PC-3 (cell line): ENCODE results near the gene H6PD. TPM values are rescaled to one million over a fixed set of nuclear protein-coding genes. Genes with fewer than 3 reads are reported as not detected.

Source experiments
- ATAC-seq: fragments of 200-7000 bp; cut with Tn5 transposase; 2 replicates; pipeline ENCODE4 v1.9.1; 2020; ENCODE audit warnings: mild to moderate bottlenecking, moderate library complexity
- BruUV-seq: library from RNA; stranded (reverse); fragments of 400-500 nt; replicated peaks from 2 replicates; lab custom pipeline; 2021; lab: Mats Ljungman, UMichigan
- CTCF ChIA-PET: fragments of 300-600 bp; sonication (Branson Sonifier 250); formaldehyde crosslinking; loops from one replicate; lab custom pipeline; 2022; ENCODE audit warnings: antibody characterized with exemption; lab: Charles Lee
- POLR2A ChIA-PET: fragments of 300-600 bp; sonication (Branson Sonifier 250); formaldehyde crosslinking; loops from one replicate; lab custom pipeline; 2022; ENCODE audit warnings: antibody characterized with exemption; ENCODE audit not compliant: unreplicated experiment; lab: Charles Lee
- DNase-seq: peaks from one replicate; pipeline ENCODE4 v3.0.0-alpha.2; 2015
- H2AFZ ChIP-seq: fragments of 300-600 bp; sonication (generic); 2 replicates; pipeline ENCODE4 v1.6.0; 2016; ENCODE audit warnings: antibody characterized with exemption, low read length
- H3F3A ChIP-seq: fragments of 300-600 bp; sonication (generic); one replicate; pipeline ENCODE4 v1.6.0; 2017; ENCODE audit warnings: antibody characterized with exemption, low read length, control low read depth, mild to moderate bottlenecking; ENCODE audit not compliant: unreplicated experiment
- H3K27ac ChIP-seq: fragments of 300-600 bp; sonication (generic); 2 replicates; pipeline ENCODE4 v1.5.1; 2016; ENCODE audit warnings: mild to moderate bottlenecking, low read length
- H3K27me3 ChIP-seq: fragments of 300-600 bp; sonication (generic); 2 replicates; pipeline ENCODE4 v1.6.1; 2016; ENCODE audit warnings: low read length, mixed read lengths
- H3K36me3 ChIP-seq: fragments of 300-600 bp; sonication (generic); 2 replicates; pipeline ENCODE4 v1.6.1; 2016; ENCODE audit warnings: low read depth, mixed run types, low read length, mixed read lengths
- H3K4me1 ChIP-seq: fragments of 300-600 bp; sonication (generic); 2 replicates; pipeline ENCODE4 v1.5.1; 2016; ENCODE audit warnings: low read length; ENCODE audit not compliant: insufficient read depth
- H3K4me2 ChIP-seq: fragments of 300-600 bp; sonication (generic); 2 replicates; pipeline ENCODE4 v1.6.0; 2016; ENCODE audit warnings: low read length
- H3K4me3 ChIP-seq: fragments of 300-600 bp; sonication (generic); 2 replicates; pipeline ENCODE4 v1.5.1; 2016; ENCODE audit warnings: mild to moderate bottlenecking, low read length, mixed read lengths
- H3K79me2 ChIP-seq: fragments of 300-600 bp; sonication (generic); 2 replicates; pipeline ENCODE4 v1.6.1; 2017; ENCODE audit warnings: low read length, mixed read lengths
- H3K9ac ChIP-seq: fragments of 300-600 bp; sonication (generic); 2 replicates; pipeline ENCODE4 v1.6.0; 2016; ENCODE audit warnings: mild to moderate bottlenecking, low read length
- H3K9me2 ChIP-seq: fragments of 300-600 bp; sonication (generic); replicated peaks from 2 replicates; pipeline ENCODE4 v1.6.1; 2016; ENCODE audit warnings: mixed run types, low read length, mixed read lengths
- H3K9me3 ChIP-seq: fragments of 300-600 bp; sonication (generic); 2 replicates; pipeline ENCODE4 v1.6.1; 2016; ENCODE audit warnings: low read length, mixed read lengths
- H4K20me1 ChIP-seq: fragments of 300-600 bp; sonication (generic); 2 replicates; pipeline ENCODE4 v1.6.1; 2016; ENCODE audit warnings: low read length, mixed read lengths
- EZH2 ChIP-seq: fragments of 300-600 bp; sonication (generic); IDR thresholded peaks from one replicate; pipeline ENCODE4 v1.6.1; 2017; ENCODE audit warnings: antibody characterized with exemption, mild to moderate bottlenecking, low read length; ENCODE audit not compliant: unreplicated experiment
- EZH2phosphoT487 ChIP-seq: fragments of 300-600 bp; sonication (generic); IDR thresholded peaks from 2 replicates; pipeline ENCODE4 v1.6.1; 2018; ENCODE audit warnings: mild to moderate bottlenecking, antibody characterized with exemption, low read length, borderline replicate concordance
- intact Hi-C: fragments of 100-400 bp; cut with micrococcal nuclease; formaldehyde crosslinking; loops from 2 replicates; pipeline ENCODE4 v1.9.0; 2023
- total RNA-seq: library from RNA; depleted of rRNA; stranded (reverse); fragments of >200 nt; gene quantifications from 2 replicates; pipeline ENCODE4 v1.2.3, GENCODE V29; 2014
- TF ChIP-seq, protein P1 (sequence below): fragments of 300-600 bp; sonication (generic); conservative IDR thresholded peaks from 2 replicates; pipeline ENCODE4 v1.5.1; 2017; ENCODE audit warnings: antibody characterized with exemption, low read depth, mild to moderate bottlenecking, low read length

Gene H6PD
- total RNA-seq, 1 experiment from 2014 or later: 6.8 TPM

DNA sequence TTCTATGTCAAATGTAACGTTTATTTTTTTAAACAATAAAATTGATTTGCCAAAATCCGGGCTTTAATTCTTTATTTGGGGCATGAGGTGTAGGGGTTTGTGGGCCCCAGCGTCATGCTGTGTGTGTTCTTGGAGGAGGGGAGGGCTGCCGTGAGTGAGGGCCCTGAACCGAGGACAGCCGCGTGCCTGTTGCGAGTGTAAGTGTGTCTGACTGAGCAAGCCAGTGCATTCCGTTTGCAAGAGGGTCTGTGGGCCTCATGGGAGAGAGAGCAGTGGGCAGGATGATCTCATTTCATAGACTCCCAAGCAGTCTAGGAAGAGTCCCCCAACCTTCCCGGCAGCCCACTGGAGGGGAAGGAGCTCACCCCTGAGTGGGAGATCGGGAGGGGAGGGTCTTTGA lies 36.7 kb downstream of the H6PD start:
- POLR2A ChIA-PET: no interaction called here

DNA sequence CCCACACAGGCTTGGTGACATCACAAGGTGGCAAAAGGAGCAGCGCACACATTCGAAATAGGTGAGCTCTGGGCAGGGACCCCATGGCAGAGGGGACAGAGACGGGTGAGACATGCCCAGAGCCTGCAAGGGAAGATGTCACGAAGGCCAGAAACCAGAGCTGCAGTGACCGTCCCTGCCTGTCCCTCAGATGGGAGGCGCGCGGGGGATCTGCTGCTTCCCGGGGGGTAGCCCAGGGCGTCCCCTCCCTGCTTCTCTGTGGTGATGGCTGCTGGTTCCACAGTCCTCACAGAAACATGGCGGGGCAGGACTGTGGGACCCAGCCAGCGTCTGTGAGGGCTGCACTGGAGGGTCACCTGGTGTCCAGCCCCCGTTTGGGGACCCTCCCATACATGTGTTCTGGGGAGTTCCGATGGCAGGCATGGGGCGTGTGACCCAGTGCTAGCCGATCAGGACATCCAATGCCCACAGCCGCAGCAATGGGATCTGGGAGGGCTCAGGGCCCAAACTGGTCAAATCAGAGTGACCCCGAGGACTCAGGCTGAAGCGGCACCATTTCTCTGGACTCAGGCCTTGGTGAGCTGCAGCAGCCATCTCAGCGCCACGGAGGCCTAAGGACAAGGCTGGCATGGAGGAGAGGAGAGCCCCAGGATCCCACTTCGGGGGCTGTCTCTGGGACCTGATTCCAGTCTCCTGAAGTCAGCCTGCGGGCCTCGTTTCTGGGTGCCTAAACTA lies 37.5 kb downstream of the H6PD start:
- no TSS peak for BruUV-seq
- TF ChIP-seq, protein P1, sequence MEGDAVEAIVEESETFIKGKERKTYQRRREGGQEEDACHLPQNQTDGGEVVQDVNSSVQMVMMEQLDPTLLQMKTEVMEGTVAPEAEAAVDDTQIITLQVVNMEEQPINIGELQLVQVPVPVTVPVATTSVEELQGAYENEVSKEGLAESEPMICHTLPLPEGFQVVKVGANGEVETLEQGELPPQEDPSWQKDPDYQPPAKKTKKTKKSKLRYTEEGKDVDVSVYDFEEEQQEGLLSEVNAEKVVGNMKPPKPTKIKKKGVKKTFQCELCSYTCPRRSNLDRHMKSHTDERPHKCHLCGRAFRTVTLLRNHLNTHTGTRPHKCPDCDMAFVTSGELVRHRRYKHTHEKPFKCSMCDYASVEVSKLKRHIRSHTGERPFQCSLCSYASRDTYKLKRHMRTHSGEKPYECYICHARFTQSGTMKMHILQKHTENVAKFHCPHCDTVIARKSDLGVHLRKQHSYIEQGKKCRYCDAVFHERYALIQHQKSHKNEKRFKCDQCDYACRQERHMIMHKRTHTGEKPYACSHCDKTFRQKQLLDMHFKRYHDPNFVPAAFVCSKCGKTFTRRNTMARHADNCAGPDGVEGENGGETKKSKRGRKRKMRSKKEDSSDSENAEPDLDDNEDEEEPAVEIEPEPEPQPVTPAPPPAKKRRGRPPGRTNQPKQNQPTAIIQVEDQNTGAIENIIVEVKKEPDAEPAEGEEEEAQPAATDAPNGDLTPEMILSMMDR: no peak
- no peak for TF ChIP-seq EZH2phosphoT487
- no peak for TF ChIP-seq EZH2

More for the DNA sequence above, 36.7 kb downstream of the H6PD start:
- H3K4me3 ChIP-seq: no peak overlapping the region
- H3K9ac ChIP-seq: no peak overlapping the region
- H3K9me2 ChIP-seq: no peaks in the 10 kb centered on the region
- intact Hi-C loops: no loop called here
- BruUV-seq: no TSS peak
- peaks cover 37% of the 10 kb centered on the region for H3K4me1 ChIP-seq
- no peaks in the 10 kb centered on the region for H3K36me3 ChIP-seq
- DNase-seq (no peak), ATAC-seq (no peak)
- no peak overlapping the region for H3K4me2 ChIP-seq
- H3F3A ChIP-seq: no peaks in the 10 kb centered on the region
- H2AFZ ChIP-seq: no peak overlapping the region
- H3K9me3 ChIP-seq: no peaks in the 10 kb centered on the region
- H3K27me3 ChIP-seq: no peaks in the 10 kb centered on the region
- H3K27ac ChIP-seq: no peak overlapping the region
- H3K79me2 ChIP-seq: no peaks in the 10 kb centered on the region
- no peaks in the 10 kb centered on the region for H4K20me1 ChIP-seq
- TF ChIP-seq EZH2phosphoT487: no peak
- TF ChIP-seq EZH2: no peak
- TF ChIP-seq, protein P1: no peak
- CTCF ChIA-PET: no interaction called here

DNA sequence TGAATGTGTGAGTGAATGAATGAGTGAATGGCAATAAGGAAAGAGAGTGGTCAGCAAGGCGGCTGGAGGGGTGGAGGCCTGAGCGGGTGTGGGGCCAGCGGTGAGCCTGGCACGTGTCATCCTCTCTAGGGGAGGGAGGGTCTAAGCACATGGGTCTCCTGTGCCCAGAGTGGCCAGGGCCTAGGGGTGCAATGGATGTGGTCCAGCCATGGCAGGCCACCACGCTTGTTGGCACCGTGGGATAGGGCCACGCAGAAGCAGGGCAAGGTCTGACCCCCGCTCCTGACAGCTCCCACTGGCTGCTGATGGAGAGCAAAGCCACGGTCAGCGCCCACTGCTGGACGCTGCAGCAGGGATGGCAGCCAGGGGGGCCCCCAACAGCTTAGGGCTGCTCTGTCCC lies 38.6 kb downstream of the H6PD start:
- DNase-seq (no peak), ATAC-seq (no peak)
- no TSS peak for BruUV-seq
- Histone ChIP-seq H3K9me2 (no peaks in the 10 kb centered on the region), H3K27ac (no peak overlapping the region), H4K20me1 (no peaks in the 10 kb centered on the region), H3K4me1 (peaks cover 37% of the 10 kb centered on the region), H3K4me3 (no peak overlapping the region), H3K79me2 (no peaks in the 10 kb centered on the region), H3K9ac (no peak overlapping the region), H2AFZ (no peak overlapping the region), H3K36me3 (no peaks in the 10 kb centered on the region), H3K9me3 (no peaks in the 10 kb centered on the region), H3K4me2 (no peak overlapping the region), H3K27me3 (no peaks in the 10 kb centered on the region), H3F3A (no peaks in the 10 kb centered on the region)
- TF ChIP-seq EZH2phosphoT487 (no peak), EZH2 (no peak)
- TF ChIP-seq, protein P1: no peak
- ChIA-PET CTCF (interaction anchor here (0.6 kb wide), 1 partner anchor 322 kb away, joined by 6 read pairs; no protein-coding TSS in a partner anchor), POLR2A (no interaction called here)
- intact Hi-C loops: no loop called here

More for the DNA sequence above, 37.5 kb downstream of the H6PD start:
- no peaks in the 10 kb centered on the region for H3K27me3 ChIP-seq
- no peak overlapping the region for H3K27ac ChIP-seq
- H3K79me2 ChIP-seq: no peaks in the 10 kb centered on the region
- no peaks in the 10 kb centered on the region for H4K20me1 ChIP-seq
- no peak overlapping the region for H3K9ac ChIP-seq
- H3K9me3 ChIP-seq: no peaks in the 10 kb centered on the region
- H3K36me3 ChIP-seq: no peaks in the 10 kb centered on the region
- no peak overlapping the region for H2AFZ ChIP-seq
- ChIA-PET CTCF (no interaction called here), POLR2A (no interaction called here)
- H3K4me3 ChIP-seq: no peak overlapping the region
- DNase-seq (no peak), ATAC-seq (no peak)
- no peaks in the 10 kb centered on the region for H3K9me2 ChIP-seq
- H3K4me2 ChIP-seq: no peak overlapping the region
- H3F3A ChIP-seq: no peaks in the 10 kb centered on the region
- intact Hi-C loops: no loop called here
- H3K4me1 ChIP-seq: peaks cover 37% of the 10 kb centered on the region
